ENCODE data around the gene XK.

- TF ChIP-seq CTCF (IDR thresholded peaks at IDR 0.05) (no peak), POLR2A (IDR thresholded peaks at IDR 0.05) (no peak)
Observed at GRCh38 chrX:37746218-37746941, 60.8 kb downstream of the XK start.
